SKM-1 treated with dmso at 0.1 percent for 144 hours (cell line): Measurements from ENCODE around the gene SKAP1.

Experiments
- DNase-seq: peaks from one replicate; lab custom pipeline; 2025; ENCODE audit not compliant: unreplicated experiment; lab: John Stamatoyannopoulos, UW

The SKAP1 gene

DNA sequence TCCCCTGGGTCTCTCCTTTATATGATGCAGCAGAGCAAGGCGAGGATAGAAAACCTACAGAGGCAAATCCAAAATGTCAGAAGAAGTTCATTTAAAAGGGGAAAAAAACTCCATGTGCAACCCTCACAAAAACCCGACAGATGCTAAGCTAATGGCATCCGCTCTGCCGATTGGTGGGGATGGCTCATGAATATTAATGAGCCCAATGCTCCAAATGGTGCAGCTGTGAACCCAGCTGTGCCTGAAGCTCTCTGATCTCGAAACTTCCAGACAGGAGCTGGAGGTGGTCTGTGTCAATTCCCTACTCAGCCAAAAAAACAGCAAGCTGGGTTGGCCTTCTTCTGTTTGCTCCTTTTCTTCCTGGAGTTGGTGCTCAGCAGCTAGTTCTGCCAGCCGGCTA, 306.9 kb downstream of the SKAP1 start:
- no peak for DNase-seq

DNA sequence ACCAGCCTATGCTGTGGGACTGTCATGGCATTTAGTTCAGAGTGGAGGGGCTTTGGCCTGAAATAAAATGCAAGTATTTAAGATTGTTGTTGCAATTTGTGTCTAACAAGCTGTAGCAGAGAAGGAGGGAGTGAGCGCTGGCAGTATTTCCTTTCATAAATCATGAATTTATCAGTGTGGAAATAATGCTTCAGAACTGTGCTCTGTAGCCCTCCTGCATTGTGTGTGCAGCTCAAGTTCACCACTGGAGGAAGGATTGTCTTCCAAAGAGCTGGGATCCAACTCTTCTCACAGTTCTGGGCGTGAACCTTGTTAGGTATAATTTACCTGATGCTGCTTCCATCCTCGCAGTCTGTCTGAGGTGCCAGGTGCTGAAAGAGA, 307.4 kb downstream of the SKAP1 start:
- no peak for DNase-seq

DNA sequence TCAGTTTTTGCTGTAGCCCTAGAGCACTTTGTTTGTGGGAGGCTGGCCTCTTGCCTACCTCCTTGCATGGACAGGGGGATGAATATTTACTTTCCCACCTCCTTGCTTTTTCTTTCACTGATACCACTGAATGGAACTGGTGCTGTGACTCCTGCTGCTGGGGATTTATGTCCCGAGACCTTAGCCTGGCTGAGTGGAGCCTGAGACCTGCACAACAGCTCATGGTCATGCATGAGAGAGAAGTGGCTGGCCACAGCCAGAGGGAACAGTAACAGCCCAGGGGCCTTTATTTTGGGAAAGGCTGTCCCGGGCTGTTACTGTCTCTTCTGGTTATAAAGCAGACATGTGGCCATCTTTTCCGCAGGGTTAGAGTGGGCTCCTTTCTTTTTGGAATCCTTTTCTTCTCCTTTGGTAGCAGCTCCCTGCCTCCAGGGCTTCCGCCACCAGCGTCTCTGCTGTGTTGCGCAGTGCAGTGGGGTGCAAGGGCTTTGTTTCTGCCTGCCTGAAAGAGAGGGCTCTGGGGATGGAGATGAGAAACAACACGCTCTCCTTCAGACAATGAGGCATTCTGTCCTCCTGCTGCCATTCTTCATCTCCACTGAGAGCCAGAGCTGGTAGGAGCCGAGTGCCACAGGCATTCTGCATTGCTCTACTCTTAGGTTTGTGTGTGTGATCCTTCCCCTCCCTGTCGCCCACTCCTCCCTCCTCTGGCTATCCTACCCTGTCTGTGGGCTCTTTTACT, 307.9 kb downstream of the SKAP1 start:
- no peak for DNase-seq

DNA sequence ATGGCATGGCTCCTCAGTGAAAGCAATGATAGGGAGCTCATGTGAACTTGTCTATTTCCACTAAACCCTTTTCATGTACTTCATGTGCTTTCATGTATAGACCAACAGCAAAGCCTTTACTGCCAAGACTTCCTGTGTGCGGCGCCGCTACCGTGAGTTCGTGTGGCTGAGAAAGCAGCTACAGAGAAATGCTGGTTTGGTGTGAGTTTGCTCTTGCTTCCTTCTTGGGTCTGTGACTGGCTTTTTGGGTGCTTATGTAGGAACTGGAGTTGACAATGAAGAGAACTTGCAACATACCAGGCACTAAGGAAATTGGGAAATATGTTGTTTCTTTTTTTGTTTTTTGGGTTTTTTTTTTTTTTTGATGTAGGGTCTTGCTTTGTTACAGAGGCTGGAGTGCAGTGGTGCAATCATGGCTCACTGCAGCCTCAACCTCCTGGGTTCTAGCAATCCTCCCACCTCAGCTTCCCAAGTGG, 316.8 kb downstream of the SKAP1 start:
- DNase-seq = peak; percentile 97

DNA sequence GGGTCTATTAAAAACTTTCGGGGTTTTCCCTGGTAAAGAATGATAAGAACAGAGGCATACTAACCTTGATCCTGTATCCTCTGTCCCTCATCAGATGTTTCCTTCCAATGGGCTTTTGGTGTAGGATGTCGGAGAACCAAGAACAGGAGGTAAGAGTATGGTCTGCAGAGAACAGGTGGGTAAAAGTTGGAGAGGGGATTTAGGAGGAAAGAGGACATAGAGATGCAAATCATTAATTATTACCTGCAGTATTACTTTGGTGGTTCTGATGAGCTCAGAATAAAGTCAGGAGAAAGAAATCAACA, 318.1 kb downstream of the SKAP1 start:
- no peak for DNase-seq

DNA sequence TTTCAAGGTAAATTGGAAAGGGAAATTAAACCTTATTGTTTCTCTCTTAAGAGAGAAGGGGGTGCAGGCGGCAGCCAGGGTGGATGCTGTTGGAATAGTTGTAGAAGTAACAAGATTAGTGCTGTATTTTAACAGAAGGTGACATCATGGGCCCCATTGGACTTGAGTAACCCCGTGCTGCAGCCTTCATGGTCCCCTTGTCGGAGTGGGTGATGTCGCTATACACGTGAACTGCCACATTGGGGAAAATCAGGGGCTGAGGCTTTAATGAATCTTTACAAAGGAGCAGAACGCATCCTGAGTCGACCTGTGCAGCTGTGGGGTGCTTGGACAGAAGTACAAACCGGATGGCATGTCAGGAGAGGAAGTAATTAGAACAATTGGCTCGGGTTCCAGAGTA, 319.3 kb downstream of the SKAP1 start:
- DNase-seq = no peak

DNA sequence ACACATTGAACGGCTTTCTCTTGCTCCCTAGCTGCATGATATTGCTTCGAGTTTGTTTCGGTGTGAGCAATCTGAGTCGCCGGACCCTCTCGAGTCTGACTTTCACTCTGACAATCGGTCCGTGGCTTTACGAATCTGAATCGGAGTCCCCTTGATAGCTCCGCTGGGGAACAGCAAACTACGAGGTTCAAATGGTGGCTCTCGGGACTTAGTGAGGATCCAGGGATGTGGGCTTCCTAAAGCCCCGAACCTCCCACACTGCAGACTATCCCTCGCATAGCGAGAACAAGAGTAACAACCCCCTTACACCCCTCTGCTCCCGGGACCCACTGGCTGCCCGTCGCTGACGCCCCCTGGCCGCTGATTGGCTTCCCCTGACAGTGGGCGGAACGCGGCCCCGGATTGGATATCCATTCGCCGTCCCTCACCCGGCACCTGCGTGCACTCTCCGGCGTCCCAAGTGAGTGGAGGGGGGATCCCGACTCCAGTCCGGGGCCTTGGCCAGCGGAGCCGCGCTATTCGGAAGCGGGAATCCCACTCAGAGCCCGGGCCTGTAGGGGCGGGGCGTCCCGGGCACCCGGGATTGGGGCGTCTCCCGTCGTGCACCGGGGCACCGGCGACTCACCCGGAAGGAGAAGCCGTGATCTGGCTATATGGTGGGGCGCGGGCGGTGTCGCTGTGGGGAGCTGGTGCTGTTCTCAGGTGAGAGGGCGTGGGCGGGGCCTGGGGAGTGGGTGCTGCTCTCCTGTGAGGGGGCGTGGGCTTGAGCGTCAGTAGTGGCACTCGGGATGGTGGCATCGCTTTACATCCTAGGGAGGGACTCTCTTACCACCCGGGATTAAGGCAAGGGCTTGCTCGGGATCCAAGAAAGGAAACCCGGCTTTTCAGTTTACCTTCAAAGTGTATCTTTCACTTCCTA, 322.6 kb downstream of the SKAP1 start, which contains the start of gene SNX11:
Gene SNX11, plus strand, starts transcription at position 630 of the 919 bp plus-strand sequence. CDS start 4,278 bp downstream, outside the sequence.
- peak; percentile 79 for DNase-seq

DNA sequence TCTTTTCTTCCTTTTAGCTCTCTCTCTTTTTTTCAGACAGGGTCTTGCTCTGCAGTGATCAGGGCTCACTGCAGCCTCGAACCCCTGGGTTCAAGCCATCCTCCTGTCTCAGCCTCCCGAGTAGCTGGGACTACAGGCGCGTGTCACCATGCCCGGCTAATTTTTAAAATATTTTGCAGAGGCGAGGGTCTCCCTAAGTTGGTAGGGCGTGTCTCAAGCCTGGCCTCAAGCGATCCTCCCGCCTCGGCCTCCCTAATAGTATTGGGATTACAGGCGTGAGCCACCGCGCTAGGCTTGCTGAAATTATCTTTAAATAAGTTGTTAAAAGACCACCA, 323.2 kb downstream of the SKAP1 start:
- no peak for DNase-seq

DNA sequence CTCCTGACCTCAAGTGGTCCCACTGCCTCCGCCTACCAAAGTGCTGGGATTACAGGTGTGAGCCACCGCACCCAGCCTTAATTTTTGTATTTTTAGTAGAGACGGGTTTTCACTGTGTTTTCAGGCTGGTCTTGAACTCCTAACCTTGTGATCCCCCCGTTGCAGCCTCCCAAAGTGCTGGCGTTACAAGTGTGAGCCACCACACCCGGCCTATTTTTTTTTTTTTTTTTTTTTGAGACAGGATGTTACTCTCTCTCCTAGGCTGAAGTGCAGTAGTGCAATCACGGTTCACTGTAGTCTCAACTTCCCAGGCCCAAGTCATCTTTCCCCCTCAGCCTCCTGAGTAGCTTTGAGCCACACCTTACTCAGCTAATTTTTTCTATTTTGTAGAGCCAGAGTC, 325.6 kb downstream of the SKAP1 start:
- no peak for DNase-seq

DNA sequence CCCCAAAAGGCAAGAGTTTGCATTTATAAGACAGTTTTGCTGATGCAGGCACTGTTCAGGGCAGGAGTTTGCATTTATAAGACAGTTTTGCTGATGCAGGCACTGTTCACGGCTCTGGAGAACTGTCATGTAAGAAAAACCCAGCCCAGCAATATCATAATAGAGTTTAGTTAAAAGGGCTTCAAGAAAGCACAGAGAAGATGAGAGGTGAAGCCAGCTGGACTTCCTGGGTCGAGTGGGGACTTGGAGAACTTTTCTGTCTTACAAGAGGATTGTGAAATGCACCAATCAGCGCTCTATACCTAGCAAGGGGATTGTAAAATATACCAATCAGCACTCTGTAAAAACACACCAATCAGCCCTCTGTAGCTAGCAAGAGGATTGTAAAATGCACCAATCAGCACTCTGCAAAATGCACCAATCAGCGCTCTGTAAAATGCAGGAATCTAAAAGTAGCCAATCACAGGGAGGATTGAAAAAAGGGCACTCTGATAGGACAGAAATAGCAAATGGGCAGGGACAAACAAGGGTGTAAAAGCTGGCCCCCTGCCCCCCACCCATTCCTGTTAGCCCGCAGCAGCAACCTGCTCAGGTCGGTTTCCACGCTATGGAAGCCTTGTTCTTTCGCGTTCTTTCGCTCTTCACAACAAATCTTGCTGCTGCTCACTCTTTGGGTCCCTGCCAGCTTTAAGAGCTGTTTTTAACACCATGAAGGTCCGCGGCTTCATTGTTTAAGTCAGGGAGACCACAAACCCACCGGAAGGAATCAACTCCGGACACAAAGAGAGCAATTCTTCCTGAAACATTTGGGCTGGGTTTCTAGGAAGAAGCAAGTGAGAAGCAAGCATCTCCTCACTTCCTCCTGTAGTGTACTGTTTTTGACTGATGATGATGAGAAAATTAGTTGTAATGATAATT, 327.0 kb downstream of the SKAP1 start:
- DNase-seq = no peak

DNA sequence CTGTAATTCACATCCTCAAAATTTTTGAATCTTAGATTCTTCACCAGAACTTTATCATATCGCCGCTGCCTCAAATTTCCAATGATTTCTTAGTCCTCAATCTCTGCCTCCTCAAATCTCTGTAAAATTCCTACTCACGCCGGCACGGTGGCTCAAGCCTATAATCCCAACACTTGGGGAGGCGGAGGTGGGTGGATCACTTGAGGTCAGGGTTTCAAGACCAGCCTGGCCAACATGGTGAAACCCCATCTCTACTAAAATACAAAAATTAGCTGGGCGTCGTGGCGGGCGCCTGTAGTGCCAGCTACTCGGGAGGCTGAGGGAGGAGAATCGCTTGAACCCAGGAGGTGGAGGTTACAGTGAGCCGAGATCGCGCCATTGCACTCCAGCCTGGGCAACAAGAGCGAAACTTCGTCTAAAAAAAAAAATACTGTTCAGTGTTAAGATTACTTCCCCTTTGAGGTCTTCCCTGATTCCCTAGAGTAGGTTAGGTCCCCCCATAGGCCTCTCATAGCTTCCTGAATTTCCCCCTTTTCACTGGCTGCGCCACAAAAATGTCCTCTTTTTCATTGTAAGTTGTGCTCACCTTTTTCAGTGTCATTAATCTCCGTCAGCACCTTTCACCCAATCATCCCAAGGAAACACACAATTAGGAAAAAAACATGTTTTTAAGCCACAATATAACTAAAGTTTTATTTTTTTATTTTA, 327.8 kb downstream of the SKAP1 start:
- peak; percentile 26 for DNase-seq

DNA sequence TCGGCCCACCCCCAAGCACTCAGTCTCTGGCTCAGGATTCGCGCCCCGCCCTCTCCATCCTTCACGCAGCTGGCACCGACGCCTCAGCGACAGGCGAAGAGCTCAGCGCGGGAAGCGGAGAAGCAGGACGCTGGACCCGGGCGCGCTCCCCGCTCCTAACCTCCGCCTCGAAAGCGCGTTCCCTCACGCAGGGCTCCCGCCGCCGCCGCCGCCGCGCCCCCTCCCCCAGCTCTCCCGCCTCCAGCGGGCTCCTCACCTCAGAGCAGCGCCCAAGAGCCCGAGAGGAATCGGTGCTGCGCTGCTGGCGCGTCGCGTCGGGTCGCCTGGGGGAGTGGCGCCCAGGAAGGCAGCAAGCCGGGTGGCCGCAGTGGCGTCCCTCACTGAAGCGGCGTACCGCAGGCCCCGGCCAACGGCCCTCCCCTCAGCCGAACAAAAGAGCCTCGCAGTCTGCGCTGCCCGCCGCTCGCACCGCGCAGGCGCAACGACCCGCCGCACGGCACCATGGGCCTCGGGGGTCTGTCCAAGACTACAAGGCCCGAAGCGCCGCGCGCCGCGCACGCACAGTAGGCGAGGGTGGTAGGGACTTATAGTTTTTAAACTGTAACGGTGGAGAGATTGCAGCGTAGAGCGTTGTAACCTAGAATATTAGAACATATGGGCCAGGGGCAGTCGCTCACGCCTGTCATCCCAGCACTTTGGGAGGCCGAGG, 328.8 kb downstream of the SKAP1 start, which contains the start of gene CBX1:
Gene CBX1, minus strand, starts transcription at position 467 of the 709 bp plus-strand sequence. CDS start 24,474 bp downstream, outside the sequence.
- DNase-seq = peak; percentile 86

DNA sequence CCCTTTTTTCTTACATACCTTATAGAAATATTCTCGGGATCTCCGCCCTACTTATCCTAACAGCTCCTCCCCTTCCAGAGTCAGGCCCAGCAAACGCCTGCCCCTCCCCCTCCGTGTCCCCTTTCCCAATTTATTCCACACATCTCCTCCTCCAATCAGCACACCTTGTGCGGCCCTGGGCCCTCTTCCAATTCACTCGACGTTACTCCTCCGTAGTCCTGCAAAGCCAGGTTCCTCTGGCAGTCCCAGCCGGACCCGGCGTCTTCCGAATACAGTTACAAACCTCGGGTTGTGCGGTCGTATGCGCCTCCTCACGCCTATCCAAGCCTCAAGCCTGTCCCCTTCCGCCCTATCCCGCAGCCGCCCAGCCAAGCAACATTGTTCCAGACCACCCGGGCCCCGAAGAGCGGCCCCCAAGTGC, 329.4 kb downstream of the SKAP1 start:
- DNase-seq = no peak

DNA sequence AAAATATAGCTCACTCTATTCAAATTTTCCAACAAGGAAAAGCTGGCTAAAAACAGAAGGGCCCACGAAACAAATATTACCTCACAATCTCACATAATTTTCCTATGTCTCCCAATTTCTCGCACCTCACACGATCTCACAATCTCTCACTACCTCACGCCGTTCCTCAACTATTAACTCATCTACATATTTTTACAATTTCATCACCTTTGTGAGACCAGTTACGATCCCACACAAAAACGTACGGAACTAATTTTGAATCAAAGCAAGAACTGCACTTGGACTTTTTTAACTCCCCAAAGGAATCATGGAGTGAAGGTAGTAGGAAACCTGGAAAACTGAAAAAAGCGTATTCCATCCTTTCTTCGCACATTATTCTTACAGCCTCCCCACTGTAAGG, 329.9 kb downstream of the SKAP1 start:
- no peak for DNase-seq

DNA sequence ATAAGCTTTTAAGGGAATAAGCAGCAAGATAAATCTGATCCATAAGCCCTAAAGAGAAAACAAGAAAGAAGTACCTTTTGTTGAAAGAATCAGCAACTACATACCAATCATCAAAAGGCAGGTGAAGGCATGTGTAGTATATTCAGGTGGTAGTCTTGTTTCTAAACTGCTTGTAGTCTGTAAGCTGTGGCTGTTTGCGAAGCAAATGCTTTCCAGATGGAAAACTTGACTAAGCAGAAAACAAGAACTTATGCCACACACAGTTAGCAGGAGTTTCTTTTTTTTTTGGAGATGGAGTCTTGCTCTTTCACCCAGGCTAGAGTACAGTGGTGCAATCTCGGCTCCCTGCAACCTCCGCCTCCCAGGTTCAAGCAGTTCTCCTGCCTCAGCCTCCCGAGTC, 334.4 kb downstream of the SKAP1 start:
- no peak for DNase-seq

DNA sequence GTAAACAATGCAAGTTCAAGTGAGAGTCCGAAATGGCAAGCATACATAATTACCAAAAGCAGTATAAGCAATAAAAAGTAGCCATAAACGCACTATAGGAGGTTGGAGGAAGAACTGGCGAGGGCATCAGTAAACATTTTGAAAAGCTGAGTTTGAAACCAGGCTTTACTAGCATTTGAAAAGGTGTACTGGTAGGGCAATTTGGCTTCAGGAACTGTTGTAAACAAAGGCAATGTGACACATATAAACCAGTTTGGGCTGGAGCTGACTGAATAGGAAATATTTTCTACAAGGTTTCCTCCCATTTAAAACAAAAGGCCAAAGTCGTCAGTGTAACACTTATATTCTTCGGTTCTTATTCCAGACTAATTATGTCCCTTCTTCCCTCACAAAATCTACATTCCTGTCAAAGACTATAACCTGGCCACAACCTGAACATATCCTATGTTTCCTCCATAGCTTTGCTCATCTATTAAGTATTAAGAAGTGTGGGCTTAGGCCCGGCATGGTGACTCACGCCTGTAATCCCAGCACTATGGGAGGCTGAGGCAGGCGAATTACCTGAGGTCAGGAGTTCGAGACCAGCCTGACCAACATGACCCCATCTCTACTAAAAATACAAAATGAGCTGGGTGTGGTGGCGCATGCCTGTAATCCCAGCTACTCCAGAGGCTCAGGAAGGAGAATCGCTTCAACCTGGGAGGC, 336.5 kb downstream of the SKAP1 start:
- DNase-seq = no peak

DNA sequence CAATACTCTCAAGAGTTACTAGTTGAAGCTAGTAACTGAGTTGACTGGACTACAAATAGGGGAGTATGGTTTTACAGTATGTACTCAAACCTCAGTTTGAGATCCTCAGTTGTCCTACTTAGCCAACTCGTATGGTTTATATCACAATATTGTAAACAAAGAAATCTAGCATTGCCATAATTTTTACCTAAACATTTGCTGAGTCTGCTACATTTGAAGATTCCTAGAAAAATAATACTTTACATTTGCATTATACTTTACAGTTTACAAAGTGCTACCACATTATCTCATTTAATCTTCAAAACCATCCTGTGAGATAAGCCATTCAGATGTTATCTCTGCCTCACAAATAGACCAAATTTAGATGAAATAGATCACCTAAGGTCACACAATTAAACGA, 345.1 kb downstream of the SKAP1 start:
- no peak for DNase-seq
